GM12874 (cell line): ENCODE data around the gene GRIN3B.

Experiments used
- CTCF ChIP-seq: IDR thresholded peaks from 2 replicates; pipeline ENCODE4 v1.5.1; 2011; ENCODE audit warnings: low read depth, mild to moderate bottlenecking, control low read depth, low read length, moderate library complexity; ENCODE audit not compliant: insufficient read depth

The GRIN3B gene

GRCh38 chr19:1008268-1009040, 8.2 kb downstream of the GRIN3B start:
- no peak for TF ChIP-seq CTCF

DNA sequence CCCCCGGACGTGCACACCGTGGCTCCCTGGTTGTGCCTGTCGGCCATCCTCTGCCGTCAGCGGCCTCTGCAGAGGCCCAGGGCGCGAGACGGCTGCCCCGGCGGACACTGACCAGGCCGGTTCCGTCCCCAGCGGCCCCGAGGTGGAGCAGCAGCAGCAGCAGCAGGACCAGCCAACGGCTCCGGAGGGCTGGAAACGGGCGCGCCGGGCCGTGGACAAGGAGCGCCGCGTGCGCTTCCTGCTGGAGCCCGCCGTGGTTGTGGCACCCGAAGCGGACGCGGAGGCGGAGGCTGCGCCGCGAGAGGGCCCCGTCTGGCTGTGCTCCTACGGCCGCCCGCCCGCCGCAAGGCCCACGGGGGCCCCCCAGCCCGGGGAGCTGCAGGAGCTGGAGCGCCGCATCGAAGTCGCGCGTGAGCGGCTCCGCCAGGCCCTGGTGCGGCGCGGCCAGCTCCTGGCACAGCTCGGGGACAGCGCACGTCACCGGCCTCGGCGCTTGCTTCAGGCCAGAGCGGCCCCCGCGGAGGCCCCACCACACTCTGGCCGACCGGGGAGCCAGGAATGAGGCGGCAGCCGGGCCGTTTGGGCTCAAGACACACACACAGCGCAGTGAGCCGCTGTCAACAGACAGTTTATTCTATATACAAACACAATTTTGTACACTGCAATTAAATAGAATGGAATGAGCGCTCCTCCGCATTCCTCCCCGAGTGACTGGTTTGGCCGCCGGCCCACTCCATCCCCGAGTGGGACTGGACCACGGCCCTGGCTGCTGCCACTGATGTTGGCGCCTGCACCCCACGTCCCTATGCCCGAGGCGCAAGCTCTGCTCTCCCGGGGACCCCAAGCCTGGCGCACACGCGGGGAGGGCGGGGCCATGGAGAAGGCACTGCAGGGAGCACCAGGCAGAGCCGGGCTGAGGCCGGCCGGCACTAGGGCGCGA, 9.1 kb downstream of the GRIN3B start:
- TF ChIP-seq CTCF: no peak

GRCh38 chr19:1009981-1010538, 9.8 kb downstream of the GRIN3B start:
- no peak for TF ChIP-seq CTCF

DNA sequence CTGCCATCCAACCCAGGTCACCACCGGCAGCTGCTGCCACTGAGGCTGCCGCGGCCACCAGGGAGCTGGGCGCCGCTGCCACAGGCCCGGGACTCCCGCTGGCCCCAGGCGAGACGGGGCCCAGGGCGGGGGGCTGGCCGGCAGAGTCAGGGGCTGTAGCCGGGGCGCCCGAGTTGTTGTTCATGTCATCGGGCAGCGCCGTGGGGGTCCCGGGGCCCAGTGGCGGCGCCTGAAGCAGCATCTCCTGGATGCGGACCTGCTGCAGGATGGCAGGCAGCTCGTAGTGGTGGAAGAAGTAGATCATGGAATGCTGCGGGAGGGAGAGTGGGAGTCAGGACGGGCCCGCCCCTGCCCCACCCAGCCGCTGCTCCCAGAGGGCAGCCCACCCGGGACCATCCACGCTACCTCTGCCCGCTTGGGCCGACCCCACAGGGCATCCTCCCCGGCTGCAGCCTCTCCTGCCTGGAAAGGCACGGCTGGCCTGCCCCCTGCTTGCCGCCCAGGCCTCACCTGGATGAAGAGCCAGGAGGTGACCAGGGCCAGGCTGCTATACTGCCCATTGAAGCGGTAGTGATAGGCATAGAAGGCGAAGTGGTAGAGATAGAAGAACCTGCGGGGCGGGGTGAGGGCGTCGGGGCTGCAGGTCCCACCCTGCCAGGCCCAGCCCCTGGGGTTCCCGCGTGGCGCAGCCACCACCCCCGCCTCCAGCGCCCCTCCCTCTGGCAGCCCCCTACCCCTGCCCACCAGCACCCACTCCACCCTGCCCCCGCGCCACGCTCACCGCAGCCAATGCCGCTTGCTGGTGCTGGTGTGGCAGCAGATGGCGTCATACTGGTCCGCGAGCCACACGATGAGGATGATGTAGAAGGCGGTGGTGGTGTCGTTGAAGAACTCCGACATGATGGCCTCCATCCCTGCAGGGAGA, 10.6 kb downstream of the GRIN3B start:
- TF ChIP-seq CTCF: no peak

DNA sequence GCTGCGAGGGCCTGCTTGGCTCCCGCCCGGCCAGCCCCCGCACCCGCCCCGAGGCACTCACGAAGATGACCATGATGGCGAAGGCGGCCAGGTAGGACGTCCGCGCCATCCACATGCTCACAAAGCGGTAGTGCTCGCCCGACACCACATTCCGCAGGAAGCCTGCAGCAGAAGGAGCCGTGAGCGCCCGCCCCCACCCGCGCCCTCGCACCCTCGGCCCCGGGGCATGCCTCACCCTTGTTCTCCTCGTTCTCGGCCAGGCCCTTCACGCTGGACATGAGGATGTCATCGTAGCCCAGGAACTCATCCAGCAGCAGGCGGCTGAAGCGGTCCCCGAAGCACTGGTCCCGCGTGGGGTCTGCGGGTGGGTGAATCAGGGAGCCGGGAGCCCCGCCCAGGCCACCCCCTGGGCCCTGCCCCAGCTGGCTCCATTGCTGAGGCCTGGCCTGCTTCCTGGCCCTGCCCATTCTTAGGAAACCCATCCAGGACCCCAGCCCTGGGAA, 11.7 kb downstream of the GRIN3B start:
- TF ChIP-seq CTCF: no peak

GRCh38 chr19:1012334-1012733, 12.1 kb downstream of the GRIN3B start:
- no peak for TF ChIP-seq CTCF
